Measurements from ENCODE around the gene ADISSP.

DNA sequence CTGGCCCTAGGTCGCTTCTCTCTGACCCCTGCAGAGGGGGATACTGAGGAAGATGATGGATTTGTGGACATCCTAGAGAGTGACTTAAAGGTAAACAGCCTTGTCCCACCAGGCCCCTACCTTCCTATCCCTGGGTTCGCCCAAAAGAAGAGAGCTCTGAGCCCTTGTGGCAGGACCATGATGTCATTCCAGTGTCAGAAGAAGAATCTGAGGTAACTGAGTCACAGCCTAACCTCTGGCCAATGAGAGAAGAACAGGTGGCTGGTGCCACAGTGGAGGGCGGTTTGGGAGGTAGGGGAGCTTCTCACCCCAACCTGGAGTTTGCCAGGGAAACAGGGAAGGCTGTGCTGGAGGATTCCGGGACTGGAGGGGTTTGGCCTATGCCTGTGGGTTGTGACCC is 33.7 kb upstream of the ADISSP start:
- TF ChIP-seq, protein P1, sequence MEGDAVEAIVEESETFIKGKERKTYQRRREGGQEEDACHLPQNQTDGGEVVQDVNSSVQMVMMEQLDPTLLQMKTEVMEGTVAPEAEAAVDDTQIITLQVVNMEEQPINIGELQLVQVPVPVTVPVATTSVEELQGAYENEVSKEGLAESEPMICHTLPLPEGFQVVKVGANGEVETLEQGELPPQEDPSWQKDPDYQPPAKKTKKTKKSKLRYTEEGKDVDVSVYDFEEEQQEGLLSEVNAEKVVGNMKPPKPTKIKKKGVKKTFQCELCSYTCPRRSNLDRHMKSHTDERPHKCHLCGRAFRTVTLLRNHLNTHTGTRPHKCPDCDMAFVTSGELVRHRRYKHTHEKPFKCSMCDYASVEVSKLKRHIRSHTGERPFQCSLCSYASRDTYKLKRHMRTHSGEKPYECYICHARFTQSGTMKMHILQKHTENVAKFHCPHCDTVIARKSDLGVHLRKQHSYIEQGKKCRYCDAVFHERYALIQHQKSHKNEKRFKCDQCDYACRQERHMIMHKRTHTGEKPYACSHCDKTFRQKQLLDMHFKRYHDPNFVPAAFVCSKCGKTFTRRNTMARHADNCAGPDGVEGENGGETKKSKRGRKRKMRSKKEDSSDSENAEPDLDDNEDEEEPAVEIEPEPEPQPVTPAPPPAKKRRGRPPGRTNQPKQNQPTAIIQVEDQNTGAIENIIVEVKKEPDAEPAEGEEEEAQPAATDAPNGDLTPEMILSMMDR (IDR thresholded peaks at IDR 0.05): no peak
- no peak for TF ChIP-seq EZH2 (IDR thresholded peaks at IDR 0.05; ENCODE audit: borderline replicate concordance, insufficient read depth, low read depth, low read length, poor library complexity, severe bottlenecking)

Data from B cell (primary cell).